IPS-18c (cell line): ENCODE measurements around the gene CD247.
A peak's percentile ranks its signal among the peaks of the same experiment; 100 is the strongest.

ENCODE experiments used
- H3K4me3 ChIP-seq: 2 replicates; pipeline ENCODE4 v1.7.0; 2013; ENCODE audit warnings: low read depth, mild to moderate bottlenecking, low read length, moderate library complexity; ENCODE audit not compliant: insufficient read depth
- H3K9me3 ChIP-seq: one replicate; pipeline ENCODE4 v1.6.1; 2013; ENCODE audit warnings: mild to moderate bottlenecking, low read length, moderate library complexity; ENCODE audit not compliant: control insufficient read depth, insufficient read depth

CD247 gene

GRCh38 chr1:167457936-167458584 lies 60.3 kb downstream of the CD247 start:
- H3K4me3 ChIP-seq = no peak overlapping the region
- no peaks in the 10 kb centered on the region for H3K9me3 ChIP-seq

GRCh38 chr1:167456926-167457325 lies 61.4 kb downstream of the CD247 start:
- Histone ChIP-seq H3K9me3 (no peaks in the 10 kb centered on the region), H3K4me3 (no peak overlapping the region; the same call in 1 of the 2 replicates)

GRCh38 chr1:167456524-167456923 lies 61.8 kb downstream of the CD247 start:
- H3K9me3 ChIP-seq = no peaks in the 10 kb centered on the region
- no peak overlapping the region for H3K4me3 ChIP-seq

GRCh38 chr1:167455786-167456446 lies 62.4 kb downstream of the CD247 start:
- peak overlapping the region; percentile 66 for H3K4me3 ChIP-seq

GRCh38 chr1:167454894-167455785 lies 63.2 kb downstream of the CD247 start:
- no peaks in the 10 kb centered on the region for H3K9me3 ChIP-seq
- peak overlapping the region; percentile 66 for H3K4me3 ChIP-seq

More at GRCh38 chr1:167455786-167456446, 62.4 kb downstream of the CD247 start:
- no peaks in the 10 kb centered on the region for H3K9me3 ChIP-seq

- no peaks in the 10 kb centered on the region for H3K9me3 ChIP-seq
- peak overlapping the region; percentile 66 for H3K4me3 ChIP-seq
Observed at GRCh38 chr1:167454304-167454893, 63.9 kb downstream of the CD247 start.

GRCh38 chr1:167453123-167453522 lies 65.2 kb downstream of the CD247 start:
- H3K9me3 ChIP-seq = no peaks in the 10 kb centered on the region
- no peak overlapping the region for H3K4me3 ChIP-seq

- H3K4me3 ChIP-seq = no peak overlapping the region
Observed at GRCh38 chr1:167452483-167452882, 65.8 kb downstream of the CD247 start.

GRCh38 chr1:167450843-167451242 lies 67.5 kb downstream of the CD247 start:
- peaks cover 2% of the 10 kb centered on the region for H3K9me3 ChIP-seq
- H3K4me3 ChIP-seq = no peak overlapping the region

More at GRCh38 chr1:167452483-167452882, 65.8 kb downstream of the CD247 start:
- H3K9me3 ChIP-seq = no peaks in the 10 kb centered on the region

GRCh38 chr1:167447521-167448136 lies 70.7 kb downstream of the CD247 start:
- Histone ChIP-seq H3K9me3 (peaks cover 2% of the 10 kb centered on the region), H3K4me3 (no peak overlapping the region)

GRCh38 chr1:167446966-167447365 lies 71.4 kb downstream of the CD247 start:
- H3K9me3 ChIP-seq = peaks cover 2% of the 10 kb centered on the region
- no peak overlapping the region for H3K4me3 ChIP-seq

- Histone ChIP-seq H3K4me3 (no peak overlapping the region), H3K9me3 (peaks cover 5% of the 10 kb centered on the region)
Observed at GRCh38 chr1:167443757-167444156, 74.6 kb downstream of the CD247 start.

GRCh38 chr1:167442854-167443565 lies 75.3 kb downstream of the CD247 start:
- peaks cover 5% of the 10 kb centered on the region for H3K9me3 ChIP-seq
- H3K4me3 ChIP-seq = no peak overlapping the region

- H3K9me3 ChIP-seq = peaks cover 5% of the 10 kb centered on the region
- no peak overlapping the region for H3K4me3 ChIP-seq
Observed at GRCh38 chr1:167442142-167442848, 76.0 kb downstream of the CD247 start.

GRCh38 chr1:167441222-167441621 lies 77.1 kb downstream of the CD247 start:
- Histone ChIP-seq H3K4me3 (no peak overlapping the region), H3K9me3 (peaks cover 2% of the 10 kb centered on the region)

GRCh38 chr1:167440776-167441175 lies 77.6 kb downstream of the CD247 start:
- Histone ChIP-seq H3K9me3 (peaks cover 2% of the 10 kb centered on the region), H3K4me3 (no peak overlapping the region)
